K562 (cell line): ENCODE data around the gene SFN. TPM values are rescaled to one million over a fixed set of nuclear protein-coding genes. Genes with fewer than 3 reads are reported as not detected.

ENCODE experiments used
- ADNP ChIP-seq: fragments of 200-800 bp; sonication (Bioruptor generic); IDR thresholded peaks from 2 replicates; pipeline ENCODE4 v1.6.1; 2016; ENCODE audit warnings: missing genetic modification characterization, missing compliant biosample characterization
- CCNT2 ChIP-seq: IDR thresholded peaks from 2 replicates; pipeline ENCODE4 v1.6.1; 2011; ENCODE audit warnings: borderline replicate concordance, low read depth, mild to moderate bottlenecking, moderate library complexity, mixed read lengths, low read length; ENCODE audit not compliant: insufficient read length; ENCODE audit errors: extremely low read depth
- ILK ChIP-seq: fragments of 450-650 bp; IDR thresholded peaks from 2 replicates; pipeline ENCODE4 v1.6.1; 2016; ENCODE audit warnings: missing genetic modification characterization, low read depth, mild to moderate bottlenecking, missing compliant biosample characterization, moderate library complexity, borderline replicate concordance
- KAT2B ChIP-seq: IDR thresholded peaks from one replicate; pipeline ENCODE4 v1.6.1; 2012; ENCODE audit warnings: low read depth, mild to moderate bottlenecking, control low read depth, inconsistent platforms, low read length, moderate library complexity
- MTA1 ChIP-seq: fragments of 450-650 bp; IDR thresholded peaks from 2 replicates; pipeline ENCODE4 v1.6.1; 2017; ENCODE audit warnings: borderline replicate concordance
- MTA3 ChIP-seq: fragments of 450-650 bp; formaldehyde crosslinking; IDR thresholded peaks from 2 replicates; pipeline ENCODE4 v1.6.1; 2017; ENCODE audit warnings: mild to moderate bottlenecking, borderline replicate concordance
- NFIX ChIP-seq: fragments of 250-450 bp; sonication (Bioruptor Pico); IDR thresholded peaks from 2 replicates; pipeline ENCODE4 v1.4.0; 2020; ENCODE audit warnings: low read depth, mild to moderate bottlenecking, moderate library complexity
- NR2C1 ChIP-seq, 2 experiments: fragments of 450-650 bp; IDR thresholded peaks; 2 replicates each; pipeline ENCODE4 v1.6.1; 2017; ENCODE audit warnings: mild to moderate bottlenecking in 2 of 2, antibody characterized with exemption in 1 of 2, inconsistent platforms in 1 of 2, missing compliant biosample characterization in 1 of 2, missing genetic modification characterization in 1 of 2
- PHTF2 ChIP-seq: fragments of 250-450 bp; sonication (Bioruptor Pico); IDR thresholded peaks from 2 replicates; pipeline ENCODE4 v1.5.0; 2021; ENCODE audit warnings: mild to moderate bottlenecking
- PRPF4 ChIP-seq: fragments of 200-400 bp; formaldehyde crosslinking; IDR thresholded peaks from one replicate; pipeline ENCODE4 v1.6.1; 2017; ENCODE audit warnings: low read length, low read depth, mild to moderate bottlenecking; ENCODE audit not compliant: insufficient read depth, poor library complexity, severe bottlenecking
- RBFOX2 ChIP-seq: fragments of 200-400 bp; formaldehyde crosslinking; IDR thresholded peaks from 2 replicates; pipeline ENCODE4 v1.6.1; 2017; ENCODE audit warnings: low read depth, mild to moderate bottlenecking, low read length, moderate library complexity
- SETDB1 ChIP-seq: IDR thresholded peaks from one replicate; pipeline ENCODE4 v1.6.1; 2012; ENCODE audit warnings: low read length, control low read depth, inconsistent platforms
- SMARCA4 ChIP-seq: fragments of 450-650 bp; IDR thresholded peaks from 2 replicates; pipeline ENCODE4 v1.6.1; 2016
- SP1 ChIP-seq: sonication (generic); formaldehyde crosslinking; IDR thresholded peaks from 2 replicates; pipeline ENCODE4 v1.8.1; 2022; ENCODE audit warnings: mild to moderate bottlenecking, missing genetic modification reagents
- ZNF253 ChIP-seq: fragments of 250-450 bp; sonication (Bioruptor Pico); conservative IDR thresholded peaks from 2 replicates; pipeline ENCODE4 v1.6.1; 2021; ENCODE audit warnings: mild to moderate bottlenecking
- ZNF551 ChIP-seq: fragments of 250-450 bp; sonication (Bioruptor Pico); IDR thresholded peaks from 2 replicates; pipeline ENCODE4 v1.5.0; 2021; ENCODE audit warnings: mild to moderate bottlenecking, moderate library complexity
- ZNF584 ChIP-seq: fragments of 200-800 bp; sonication (Bioruptor generic); IDR thresholded peaks from 2 replicates; pipeline ENCODE4 v1.6.1; 2016; ENCODE audit warnings: low read depth, mild to moderate bottlenecking, missing genetic modification characterization, missing compliant biosample characterization
- ZNF76 ChIP-seq: fragments of 250-450 bp; sonication (Bioruptor Pico); IDR thresholded peaks from 2 replicates; pipeline ENCODE4 v1.4.0; 2020; ENCODE audit warnings: mild to moderate bottlenecking, moderate library complexity, borderline replicate concordance
- polyA plus RNA-seq, 8 experiments: library from polyadenylated mRNA; depleted of rRNA in 4 of 8; stranded (reverse) in 5 of 8; unstranded in 3 of 8; fragments of >200 nt; fragmentation: Nextera tagmentation in 2 of 8; fragmentation: Illumina TruSeq in 1 of 8; extraction: Ambion mirVana in 2 of 8; extraction: Trizol in 1 of 8; gene quantifications; 2 replicates each; pipeline versions ENCODE4 v1.2.1 to v1.2.3, GENCODE V29; 2011 to 2014; ENCODE audit warnings: inconsistent platforms in 1 of 8, missing spikeins in 1 of 8
- total RNA-seq, 7 experiments: library from RNA; depleted of rRNA in 6 of 7; stranded (reverse); fragments of >200 nt in 6 of 7; fragmentation: Illumina TruSeq in 2 of 7; extraction: Trizol in 2 of 7; gene quantifications; 2 replicates each; pipeline versions ENCODE4 v1.2.1 to v1.2.3, GENCODE V29; 2011 to 2021; ENCODE audit warnings: low replicate concordance in 1 of 7
- TF ChIP-seq, protein P1 (sequence below): fragments of 200-800 bp; sonication (Bioruptor generic); IDR thresholded peaks from 2 replicates; pipeline ENCODE4 v1.6.1; 2016; ENCODE audit warnings: missing genetic modification characterization, missing compliant biosample characterization

SFN gene
- total and polyA plus RNA-seq, 9 of the 15 experiments (the other 6 are each of a cell fraction or from before 2014, with no cell fraction given): 0.10 to 3.8 (median 2.0) TPM

DNA sequence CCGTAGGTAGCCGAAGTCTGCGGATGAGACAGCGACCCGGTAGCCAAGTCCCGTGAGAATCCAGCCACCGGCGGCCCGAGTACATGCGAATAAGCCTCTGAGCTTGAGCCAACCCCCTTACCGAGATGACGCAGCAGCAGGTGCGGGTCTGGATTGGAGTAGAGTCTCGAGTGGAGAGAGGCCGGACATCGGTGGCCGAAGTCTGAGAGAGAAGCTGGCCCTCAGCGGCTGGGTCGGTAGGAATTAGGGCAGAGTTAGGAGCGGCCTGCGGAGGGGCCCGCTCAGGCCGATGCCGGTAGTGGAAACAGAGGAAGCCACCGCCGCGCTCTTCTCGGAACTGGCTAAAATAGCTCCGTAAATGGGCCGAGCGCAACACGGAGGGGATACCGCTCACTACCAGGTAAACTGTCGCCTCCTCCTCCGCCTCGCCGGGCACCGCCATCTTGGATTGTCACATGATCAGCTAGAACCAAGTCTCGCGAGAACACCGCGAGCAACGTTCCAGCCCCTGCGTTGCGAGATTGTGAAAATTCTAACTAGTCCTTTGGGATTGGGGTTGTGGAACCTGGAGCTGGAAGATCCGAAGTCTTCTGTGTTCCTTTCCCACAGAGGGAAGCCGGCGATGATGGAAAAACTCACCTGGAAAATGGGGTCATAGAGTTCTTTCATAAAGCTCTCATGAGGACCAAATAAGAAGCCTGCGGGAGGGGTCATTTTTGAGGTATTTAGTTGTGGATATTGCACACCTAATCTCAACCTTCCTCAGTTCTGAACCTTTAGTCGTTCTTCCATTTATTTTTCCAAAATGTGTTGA lies 37.3 kb downstream of the SFN start, which contains the start of gene GPATCH3 (continued):
- TF ChIP-seq, protein P1, sequence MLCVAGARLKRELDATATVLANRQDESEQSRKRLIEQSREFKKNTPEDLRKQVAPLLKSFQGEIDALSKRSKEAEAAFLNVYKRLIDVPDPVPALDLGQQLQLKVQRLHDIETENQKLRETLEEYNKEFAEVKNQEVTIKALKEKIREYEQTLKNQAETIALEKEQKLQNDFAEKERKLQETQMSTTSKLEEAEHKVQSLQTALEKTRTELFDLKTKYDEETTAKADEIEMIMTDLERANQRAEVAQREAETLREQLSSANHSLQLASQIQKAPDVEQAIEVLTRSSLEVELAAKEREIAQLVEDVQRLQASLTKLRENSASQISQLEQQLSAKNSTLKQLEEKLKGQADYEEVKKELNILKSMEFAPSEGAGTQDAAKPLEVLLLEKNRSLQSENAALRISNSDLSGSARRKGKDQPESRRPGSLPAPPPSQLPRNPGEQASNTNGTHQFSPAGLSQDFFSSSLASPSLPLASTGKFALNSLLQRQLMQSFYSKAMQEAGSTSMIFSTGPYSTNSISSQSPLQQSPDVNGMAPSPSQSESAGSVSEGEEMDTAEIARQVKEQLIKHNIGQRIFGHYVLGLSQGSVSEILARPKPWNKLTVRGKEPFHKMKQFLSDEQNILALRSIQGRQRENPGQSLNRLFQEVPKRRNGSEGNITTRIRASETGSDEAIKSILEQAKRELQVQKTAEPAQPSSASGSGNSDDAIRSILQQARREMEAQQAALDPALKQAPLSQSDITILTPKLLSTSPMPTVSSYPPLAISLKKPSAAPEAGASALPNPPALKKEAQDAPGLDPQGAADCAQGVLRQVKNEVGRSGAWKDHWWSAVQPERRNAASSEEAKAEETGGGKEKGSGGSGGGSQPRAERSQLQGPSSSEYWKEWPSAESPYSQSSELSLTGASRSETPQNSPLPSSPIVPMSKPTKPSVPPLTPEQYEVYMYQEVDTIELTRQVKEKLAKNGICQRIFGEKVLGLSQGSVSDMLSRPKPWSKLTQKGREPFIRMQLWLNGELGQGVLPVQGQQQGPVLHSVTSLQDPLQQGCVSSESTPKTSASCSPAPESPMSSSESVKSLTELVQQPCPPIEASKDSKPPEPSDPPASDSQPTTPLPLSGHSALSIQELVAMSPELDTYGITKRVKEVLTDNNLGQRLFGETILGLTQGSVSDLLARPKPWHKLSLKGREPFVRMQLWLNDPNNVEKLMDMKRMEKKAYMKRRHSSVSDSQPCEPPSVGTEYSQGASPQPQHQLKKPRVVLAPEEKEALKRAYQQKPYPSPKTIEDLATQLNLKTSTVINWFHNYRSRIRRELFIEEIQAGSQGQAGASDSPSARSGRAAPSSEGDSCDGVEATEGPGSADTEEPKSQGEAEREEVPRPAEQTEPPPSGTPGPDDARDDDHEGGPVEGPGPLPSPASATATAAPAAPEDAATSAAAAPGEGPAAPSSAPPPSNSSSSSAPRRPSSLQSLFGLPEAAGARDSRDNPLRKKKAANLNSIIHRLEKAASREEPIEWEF: no peak
- TF ChIP-seq ZNF551 (CRISPR knock-in tag) (no peak), SETDB1 (no peak), ADNP (tag) (no peak), RBFOX2 (peak; percentile 86), MTA1 (no peak), PHTF2 (CRISPR knock-in tag) (no peak), NFIX (CRISPR knock-in tag) (no peak), MTA3 (no peak; the same call in 1 of the 2 replicates), NR2C1 (IDR thresholded peaks at IDR 0.05) (peak; percentile 43; the same call in 1 of the 2 replicates), NR2C1 (tag; IDR thresholded peaks at IDR 0.05) (peak; percentile 13; the same call in 1 of the 2 replicates), SP1 (CRISPR knock-in tag) (peak; percentile 73), KAT2B (no peak), ZNF584 (CRISPR knock-in tag) (no peak), ZNF76 (no peak), PRPF4 (no peak), ILK (tag) (no peak), ZNF253 (CRISPR knock-in tag) (no peak), CCNT2 (no peak), SMARCA4 (no peak)
